ENCODE data around the gene GPATCH1. TPM values are rescaled to one million over a fixed set of nuclear protein-coding genes. Genes with fewer than 3 reads are reported as not detected.

The GPATCH1 gene
- total RNA-seq, 1 experiment from 2014 or later = 16.6 TPM

DNA sequence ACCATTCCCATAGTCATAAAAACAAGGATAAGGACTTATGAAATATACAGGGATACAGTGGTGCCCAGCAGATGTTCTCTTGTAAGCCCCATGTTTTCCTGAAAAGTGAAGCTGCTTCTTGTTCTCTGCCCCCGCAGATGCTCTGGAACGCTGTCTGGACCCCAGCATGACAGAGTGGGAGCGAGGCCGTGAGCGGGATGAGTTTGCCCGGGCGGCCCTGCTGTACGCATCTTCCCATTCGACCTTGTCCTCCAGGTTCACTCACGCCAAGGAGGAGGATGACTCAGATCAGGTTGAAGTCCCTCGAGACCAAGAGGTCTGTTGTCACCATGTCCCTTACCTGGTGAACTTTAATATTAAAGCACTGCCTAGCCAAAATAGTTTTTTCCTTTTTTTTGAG, 30.6 kb downstream of the GPATCH1 start:
- no TSS peak for BruUV-seq (replicated peaks)
- no peak for TF ChIP-seq CTCF (conservative IDR thresholded peaks at IDR 0.05; ENCODE audit: low read depth, low read length)
- no peak for TF ChIP-seq EZH2 (IDR thresholded peaks at IDR 0.05; ENCODE audit: borderline replicate concordance, low read depth, low read length, poor library complexity, severe bottlenecking)
- H3K27ac ChIP-seq (ENCODE audit: low read depth, low read length, poor library complexity, severe bottlenecking) = no peak overlapping the region
- DNase-seq (ENCODE audit: low spot score) = no peak
- POLR2A ChIA-PET (ENCODE audit: low non-redundant PET) = no interaction called here
- H3K9me3 ChIP-seq (ENCODE audit: low read depth, low read length, poor library complexity, severe bottlenecking) = no peaks in the 10 kb centered on the region
- no peaks in the 10 kb centered on the region for H3K27me3 ChIP-seq (replicated peaks; ENCODE audit: insufficient read depth, low read depth, low read length, poor library complexity)
- CTCF ChIA-PET = no interaction called here
- no peaks in the 10 kb centered on the region for H3K4me1 ChIP-seq (ENCODE audit: insufficient read depth, low read length, poor library complexity, severe bottlenecking)
- intact Hi-C loops (cut with micrococcal nuclease; ENCODE audit: unreplicated experiment) = no loop called here
- peaks cover 42% of the 10 kb centered on the region for H3K36me3 ChIP-seq (ENCODE audit: insufficient read depth, low read length, poor library complexity, severe bottlenecking)
- no peak overlapping the region for H3K4me3 ChIP-seq (ENCODE audit: low read depth, low read length, poor library complexity, severe bottlenecking)

GRCh38 chr19:33114312-33114711, 33.3 kb downstream of the GPATCH1 start:
- Histone ChIP-seq H3K27ac (ENCODE audit: low read depth, low read length, poor library complexity, severe bottlenecking) (no peak overlapping the region), H3K27me3 (replicated peaks; ENCODE audit: insufficient read depth, low read depth, low read length, poor library complexity) (no peaks in the 10 kb centered on the region), H3K4me1 (ENCODE audit: insufficient read depth, low read length, poor library complexity, severe bottlenecking) (no peaks in the 10 kb centered on the region), H3K36me3 (ENCODE audit: insufficient read depth, low read length, poor library complexity, severe bottlenecking) (peaks cover 47% of the 10 kb centered on the region), H3K4me3 (ENCODE audit: low read depth, low read length, poor library complexity, severe bottlenecking) (no peak overlapping the region), H3K9me3 (ENCODE audit: low read depth, low read length, poor library complexity, severe bottlenecking) (no peaks in the 10 kb centered on the region)
- TF ChIP-seq CTCF (conservative IDR thresholded peaks at IDR 0.05; ENCODE audit: low read depth, low read length) (no peak), EZH2 (IDR thresholded peaks at IDR 0.05; ENCODE audit: borderline replicate concordance, low read depth, low read length, poor library complexity, severe bottlenecking) (no peak)
- no TSS peak for BruUV-seq (replicated peaks)
- POLR2A ChIA-PET (ENCODE audit: low non-redundant PET) = no interaction called here
- DNase-seq (ENCODE audit: low spot score) = no peak
- intact Hi-C loops (cut with micrococcal nuclease; ENCODE audit: unreplicated experiment) = no loop called here
- CTCF ChIA-PET = no interaction called here

DNA sequence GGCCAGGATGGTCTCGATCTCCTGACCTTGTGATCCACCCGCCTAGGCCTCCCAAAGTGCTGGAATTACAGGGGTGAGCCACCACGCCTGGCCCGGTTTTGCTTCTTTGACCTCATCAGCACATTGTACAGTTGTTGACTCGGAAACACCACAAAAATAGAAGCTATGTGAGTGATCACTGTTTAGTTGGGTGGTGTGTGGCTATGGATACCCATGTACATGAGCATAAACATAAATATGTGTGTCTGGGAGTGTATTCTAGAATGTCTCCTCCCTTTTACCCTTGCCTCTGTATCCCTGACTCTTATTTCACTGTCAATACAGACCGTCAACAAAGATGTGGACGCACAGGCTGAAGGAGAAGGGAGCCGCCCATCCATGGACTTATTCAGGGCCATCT, 36.5 kb downstream of the GPATCH1 start:
- ChIA-PET POLR2A (ENCODE audit: low non-redundant PET) (no interaction called here), CTCF (no interaction called here)
- no peak for TF ChIP-seq CTCF (conservative IDR thresholded peaks at IDR 0.05; ENCODE audit: low read depth, low read length)
- TF ChIP-seq EZH2 (IDR thresholded peaks at IDR 0.05; ENCODE audit: borderline replicate concordance, low read depth, low read length, poor library complexity, severe bottlenecking) = no peak
- intact Hi-C loops (cut with micrococcal nuclease; ENCODE audit: unreplicated experiment) = no loop called here
- H3K9me3 ChIP-seq (ENCODE audit: low read depth, low read length, poor library complexity, severe bottlenecking) = no peaks in the 10 kb centered on the region
- no peaks in the 10 kb centered on the region for H3K4me1 ChIP-seq (ENCODE audit: insufficient read depth, low read length, poor library complexity, severe bottlenecking)
- H3K27ac ChIP-seq (ENCODE audit: low read depth, low read length, poor library complexity, severe bottlenecking) = no peak overlapping the region
- H3K4me3 ChIP-seq (ENCODE audit: low read depth, low read length, poor library complexity, severe bottlenecking) = no peak overlapping the region
- H3K36me3 ChIP-seq (ENCODE audit: insufficient read depth, low read length, poor library complexity, severe bottlenecking) = peaks cover 40% of the 10 kb centered on the region
- DNase-seq (ENCODE audit: low spot score) = no peak
- no TSS peak for BruUV-seq (replicated peaks)
- no peaks in the 10 kb centered on the region for H3K27me3 ChIP-seq (replicated peaks; ENCODE audit: insufficient read depth, low read depth, low read length, poor library complexity)
